GM23248 (cell line): ENCODE measurements around the gene ENPP6.
"Not testable (repeated sequence)": the region's sequence is repeated elsewhere in the genome, so short reads cannot be mapped to it uniquely, and the experiment has no call there.

Experiments
- EZH2 ChIP-seq: fragments of 200-600 bp; sonication (generic); IDR thresholded peaks from 2 replicates; pipeline ENCODE4 v1.6.1; 2018; ENCODE audit warnings: antibody characterized with exemption, mild to moderate bottlenecking; ENCODE audit not compliant: insufficient read depth, poor library complexity, severe bottlenecking
- EZH2phosphoT487 ChIP-seq: fragments of 200-600 bp; sonication (generic); IDR thresholded peaks from 2 replicates; pipeline ENCODE4 v1.6.1; 2018; ENCODE audit warnings: antibody characterized with exemption, moderate library complexity, mild to moderate bottlenecking, low read depth; ENCODE audit not compliant: insufficient read depth

DNA sequence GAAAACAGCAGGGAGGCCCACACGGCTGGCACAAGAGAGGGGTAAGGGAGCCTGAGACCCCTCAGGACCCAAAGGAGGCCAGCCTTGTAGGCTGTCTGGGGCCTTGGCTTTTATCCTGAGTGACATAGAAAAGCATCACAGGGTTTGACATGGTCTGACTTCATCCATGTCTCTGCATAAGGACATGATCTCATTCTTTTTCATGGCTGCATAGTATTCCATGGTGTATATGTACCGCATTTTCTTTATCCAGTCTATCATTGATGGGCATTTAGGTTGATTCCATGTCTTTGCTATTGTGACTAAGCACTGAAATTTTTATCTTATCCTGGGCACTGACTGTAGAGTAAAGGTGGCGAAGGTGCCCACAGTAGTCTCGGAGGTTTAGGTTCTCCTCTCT lies 166.4 kb downstream of the ENPP6 start:
- TF ChIP-seq EZH2, EZH2phosphoT487: not testable (repeated sequence)
